NT2/D1 (cell line): ENCODE data around the gene AEBP1.

Experiments used
- DNase-seq: peaks from one replicate; pipeline ENCODE4 v3.0.0-alpha.2; 2011; ENCODE audit warnings: low read depth, low spot score
- H3K27me3 ChIP-seq: 2 replicates; pipeline ENCODE4 v1.6.0; 2011; ENCODE audit warnings: mild to moderate bottlenecking; ENCODE audit not compliant: insufficient read length, insufficient read depth
- H3K36me3 ChIP-seq: 2 replicates; pipeline ENCODE4 v1.6.1; 2011; ENCODE audit warnings: mild to moderate bottlenecking, low read length, mixed read lengths; ENCODE audit not compliant: insufficient read depth, insufficient read length
- H3K4me1 ChIP-seq: 2 replicates; pipeline ENCODE4 v1.5.1; 2011; ENCODE audit not compliant: insufficient read depth, insufficient read length
- H3K4me3 ChIP-seq: 2 replicates; pipeline ENCODE4 v1.5.1; 2011; ENCODE audit warnings: low read depth; ENCODE audit not compliant: insufficient read length
- H3K9ac ChIP-seq: 2 replicates; pipeline ENCODE4 v1.6.0; 2011; ENCODE audit warnings: low read depth; ENCODE audit not compliant: insufficient read length
- H3K9me3 ChIP-seq: 2 replicates; pipeline ENCODE4 v1.5.1; 2011; ENCODE audit warnings: mild to moderate bottlenecking, low read length; ENCODE audit not compliant: insufficient read depth
- SUZ12 ChIP-seq: IDR thresholded peaks from 2 replicates; pipeline ENCODE4 v1.6.1; 2011; ENCODE audit not compliant: insufficient read length, insufficient read depth; ENCODE audit errors: extremely low read depth
- YY1 ChIP-seq: IDR thresholded peaks from 2 replicates; pipeline ENCODE4 v1.6.1; 2011; ENCODE audit not compliant: insufficient read length, insufficient read depth
- ZNF274 ChIP-seq: IDR thresholded peaks from 2 replicates; pipeline ENCODE4 v1.6.1; 2011; ENCODE audit warnings: mild to moderate bottlenecking, low read depth, low read length

The AEBP1 gene

DNA sequence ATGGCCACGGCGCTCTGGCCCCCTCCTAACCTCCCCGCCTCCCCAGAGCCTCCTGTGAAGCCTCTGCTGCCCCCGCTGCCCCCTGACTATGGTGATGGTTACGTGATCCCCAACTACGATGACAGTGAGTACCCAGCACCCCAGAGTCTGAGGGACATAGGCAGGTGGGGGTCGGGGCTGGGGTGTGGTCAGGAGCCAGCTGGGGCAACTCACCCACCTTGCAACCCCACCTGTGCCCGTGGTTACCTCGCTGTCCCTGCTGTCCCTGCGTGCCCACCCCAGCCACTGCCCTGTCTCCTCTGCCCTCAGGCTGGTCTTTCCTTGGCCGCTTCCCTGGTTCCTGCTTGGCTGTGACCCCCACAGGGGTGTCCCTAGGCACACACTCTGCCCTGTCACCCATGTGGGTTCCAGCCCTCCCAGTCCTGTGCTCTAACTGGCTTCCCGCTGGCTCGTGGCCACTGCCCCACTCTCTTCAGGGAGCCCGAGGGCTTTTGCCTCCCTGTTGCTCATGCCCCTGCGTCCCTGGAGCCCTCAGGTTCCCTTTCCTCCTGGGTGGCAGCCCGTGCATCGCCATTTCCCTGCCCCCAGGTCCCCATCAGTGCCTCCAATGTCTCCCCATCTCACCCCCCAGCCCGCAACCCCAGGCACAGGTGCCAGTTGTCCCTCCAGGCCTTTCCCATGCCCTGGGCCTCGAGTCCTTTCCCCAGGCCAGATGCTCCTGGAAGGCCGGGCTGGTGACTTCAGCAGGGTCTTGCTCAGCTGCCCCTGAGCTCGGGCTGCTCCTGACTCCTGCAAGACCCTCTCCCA lies 4.0 kb downstream of the AEBP1 start:
- H3K9ac ChIP-seq, result no peak overlapping the region
- no peak for DNase-seq
- H3K27me3 ChIP-seq, result peaks cover 21% of the 10 kb centered on the region
- peaks cover 14% of the 10 kb centered on the region for H3K4me1 ChIP-seq
- H3K9me3 ChIP-seq, result no peaks in the 10 kb centered on the region
- peaks cover 72% of the 10 kb centered on the region for H3K36me3 ChIP-seq
- no peak overlapping the region for H3K4me3 ChIP-seq
- TF ChIP-seq SUZ12, result no peak
- no peak for TF ChIP-seq YY1
- TF ChIP-seq ZNF274, result no peak

DNA sequence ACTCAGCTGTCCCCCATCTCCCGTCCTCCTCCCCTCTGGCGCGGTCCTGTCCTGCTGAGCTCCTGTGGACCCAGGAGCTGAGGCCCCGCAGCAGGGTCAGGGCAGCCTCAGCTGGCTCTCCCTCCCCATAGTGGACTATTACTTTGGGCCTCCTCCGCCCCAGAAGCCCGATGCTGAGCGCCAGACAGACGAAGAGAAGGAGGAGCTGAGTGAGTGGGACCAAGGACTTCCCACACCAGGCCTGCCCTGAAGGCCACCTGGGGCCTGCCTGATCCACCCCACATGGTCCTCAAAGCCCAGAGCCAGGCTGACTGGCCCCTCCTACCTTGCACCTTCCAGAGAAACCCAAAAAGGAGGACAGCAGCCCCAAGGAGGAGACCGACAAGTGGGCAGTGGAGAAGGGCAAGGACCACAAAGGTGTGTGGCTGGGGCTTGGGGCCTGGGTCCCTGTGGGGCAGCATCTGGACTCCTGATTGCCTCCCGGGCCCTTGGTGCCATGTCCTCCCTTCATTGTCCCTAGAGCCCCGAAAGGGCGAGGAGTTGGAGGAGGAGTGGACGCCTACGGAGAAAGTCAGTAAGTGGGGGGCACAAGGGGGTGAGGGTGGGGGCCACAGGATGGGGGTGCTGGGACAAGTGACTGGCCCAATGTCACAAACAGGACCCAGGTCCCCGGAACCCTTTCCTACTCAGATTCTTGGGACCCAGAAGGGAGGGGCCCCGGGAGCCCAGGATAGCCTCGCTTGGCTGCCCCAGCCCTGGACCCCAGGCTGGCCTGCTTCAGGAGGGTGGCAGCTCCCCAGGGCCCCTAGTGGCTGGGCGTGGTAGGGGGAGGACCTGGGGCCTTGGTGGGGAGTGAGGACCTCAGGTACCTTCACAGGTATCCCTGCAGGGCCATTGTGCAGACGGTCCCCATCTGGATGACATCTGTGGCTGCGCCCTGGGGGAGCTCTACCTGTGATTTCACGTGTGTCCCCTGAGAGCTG lies 4.9 kb downstream of the AEBP1 start:
- H3K4me3 ChIP-seq, result no peak overlapping the region
- no peak for TF ChIP-seq SUZ12
- no peak for TF ChIP-seq YY1
- TF ChIP-seq ZNF274, result no peak
- H3K36me3 ChIP-seq, result peaks cover 78% of the 10 kb centered on the region
- no peak for DNase-seq
- H3K9ac ChIP-seq, result no peak overlapping the region
- H3K4me1 ChIP-seq, result peaks cover 10% of the 10 kb centered on the region
- no peaks in the 10 kb centered on the region for H3K9me3 ChIP-seq
- peaks cover 14% of the 10 kb centered on the region for H3K27me3 ChIP-seq

DNA sequence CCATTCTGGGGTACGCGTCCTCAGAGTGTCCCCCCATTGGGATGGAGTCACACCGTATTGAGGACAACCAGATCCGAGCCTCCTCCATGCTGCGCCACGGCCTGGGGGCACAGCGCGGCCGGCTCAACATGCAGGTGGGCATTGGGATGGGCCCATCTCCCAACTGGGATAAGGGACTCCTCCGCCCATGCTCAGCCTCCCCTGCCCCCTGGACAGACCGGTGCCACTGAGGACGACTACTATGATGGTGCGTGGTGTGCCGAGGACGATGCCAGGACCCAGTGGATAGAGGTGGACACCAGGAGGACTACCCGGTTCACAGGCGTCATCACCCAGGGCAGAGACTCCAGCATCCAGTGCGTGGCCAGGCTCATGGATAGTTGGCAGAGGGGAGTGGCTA lies 5.8 kb downstream of the AEBP1 start:
- H3K9ac ChIP-seq, result no peak overlapping the region
- H3K4me3 ChIP-seq, result no peak overlapping the region
- peaks cover 12% of the 10 kb centered on the region for H3K27me3 ChIP-seq
- H3K36me3 ChIP-seq, result peaks cover 88% of the 10 kb centered on the region
- TF ChIP-seq ZNF274 (no peak), YY1 (no peak), SUZ12 (no peak)
- H3K4me1 ChIP-seq, result peaks cover 9% of the 10 kb centered on the region
- no peak for DNase-seq
- no peaks in the 10 kb centered on the region for H3K9me3 ChIP-seq

DNA sequence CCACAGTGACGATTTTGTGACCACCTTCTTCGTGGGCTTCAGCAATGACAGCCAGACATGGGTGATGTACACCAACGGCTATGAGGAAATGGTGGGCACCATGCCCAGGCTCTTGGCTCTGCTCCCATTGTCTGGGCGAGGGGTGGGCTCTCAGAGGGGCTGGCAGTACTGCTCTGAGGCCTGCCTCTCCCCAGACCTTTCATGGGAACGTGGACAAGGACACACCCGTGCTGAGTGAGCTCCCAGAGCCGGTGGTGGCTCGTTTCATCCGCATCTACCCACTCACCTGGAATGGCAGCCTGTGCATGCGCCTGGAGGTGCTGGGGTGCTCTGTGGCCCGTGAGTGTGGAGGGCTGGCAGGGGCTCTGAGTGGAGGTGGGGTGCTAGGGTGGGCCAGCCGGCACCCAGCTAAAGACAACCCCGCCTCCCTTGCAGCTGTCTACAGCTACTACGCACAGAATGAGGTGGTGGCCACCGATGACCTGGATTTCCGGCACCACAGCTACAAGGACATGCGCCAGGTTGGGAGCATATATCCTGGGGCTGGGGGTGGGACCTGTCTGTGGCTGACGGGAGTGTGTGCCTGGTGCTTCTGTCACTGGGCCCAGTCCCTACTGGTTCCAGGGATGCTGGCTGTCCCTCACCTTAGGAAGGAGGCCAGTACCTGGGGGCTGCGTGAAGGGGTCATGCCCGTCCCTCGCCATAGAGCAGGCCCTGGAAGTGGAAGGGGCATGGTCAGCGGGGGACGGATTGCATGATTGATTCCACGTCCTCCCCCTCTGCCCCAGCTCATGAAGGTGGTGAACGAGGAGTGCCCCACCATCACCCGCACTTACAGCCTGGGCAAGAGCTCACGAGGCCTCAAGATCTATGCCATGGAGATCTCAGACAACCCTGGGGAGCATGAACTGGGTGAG lies 6.8 kb downstream of the AEBP1 start:
- no peak for DNase-seq
- Histone ChIP-seq H3K4me1 (peaks cover 3% of the 10 kb centered on the region), H3K9me3 (no peaks in the 10 kb centered on the region), H3K27me3 (peaks cover 4% of the 10 kb centered on the region), H3K9ac (no peak overlapping the region), H3K36me3 (peaks cover 96% of the 10 kb centered on the region), H3K4me3 (no peak overlapping the region)
- TF ChIP-seq SUZ12 (no peak), YY1 (no peak), ZNF274 (no peak)

DNA sequence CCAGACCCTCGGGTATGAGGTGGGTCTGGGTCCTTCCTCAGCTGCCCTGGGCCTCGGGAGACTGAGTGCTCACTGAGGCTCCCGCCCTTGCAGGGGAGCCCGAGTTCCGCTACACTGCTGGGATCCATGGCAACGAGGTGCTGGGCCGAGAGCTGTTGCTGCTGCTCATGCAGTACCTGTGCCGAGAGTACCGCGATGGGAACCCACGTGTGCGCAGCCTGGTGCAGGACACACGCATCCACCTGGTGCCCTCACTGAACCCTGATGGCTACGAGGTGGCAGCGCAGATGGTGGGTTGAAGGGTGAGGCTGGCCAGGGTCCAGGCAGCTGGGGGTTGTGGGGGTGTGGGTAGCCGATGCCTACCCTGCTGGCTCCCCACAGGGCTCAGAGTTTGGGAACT lies 7.6 kb downstream of the AEBP1 start:
- H3K27me3 ChIP-seq, result no peaks in the 10 kb centered on the region
- no peak overlapping the region for H3K4me3 ChIP-seq
- H3K9me3 ChIP-seq, result no peaks in the 10 kb centered on the region
- H3K36me3 ChIP-seq, result peaks cover 96% of the 10 kb centered on the region
- TF ChIP-seq ZNF274 (no peak), YY1 (no peak), SUZ12 (no peak)
- no peak overlapping the region for H3K9ac ChIP-seq
- no peak for DNase-seq
- peaks cover 3% of the 10 kb centered on the region for H3K4me1 ChIP-seq

DNA sequence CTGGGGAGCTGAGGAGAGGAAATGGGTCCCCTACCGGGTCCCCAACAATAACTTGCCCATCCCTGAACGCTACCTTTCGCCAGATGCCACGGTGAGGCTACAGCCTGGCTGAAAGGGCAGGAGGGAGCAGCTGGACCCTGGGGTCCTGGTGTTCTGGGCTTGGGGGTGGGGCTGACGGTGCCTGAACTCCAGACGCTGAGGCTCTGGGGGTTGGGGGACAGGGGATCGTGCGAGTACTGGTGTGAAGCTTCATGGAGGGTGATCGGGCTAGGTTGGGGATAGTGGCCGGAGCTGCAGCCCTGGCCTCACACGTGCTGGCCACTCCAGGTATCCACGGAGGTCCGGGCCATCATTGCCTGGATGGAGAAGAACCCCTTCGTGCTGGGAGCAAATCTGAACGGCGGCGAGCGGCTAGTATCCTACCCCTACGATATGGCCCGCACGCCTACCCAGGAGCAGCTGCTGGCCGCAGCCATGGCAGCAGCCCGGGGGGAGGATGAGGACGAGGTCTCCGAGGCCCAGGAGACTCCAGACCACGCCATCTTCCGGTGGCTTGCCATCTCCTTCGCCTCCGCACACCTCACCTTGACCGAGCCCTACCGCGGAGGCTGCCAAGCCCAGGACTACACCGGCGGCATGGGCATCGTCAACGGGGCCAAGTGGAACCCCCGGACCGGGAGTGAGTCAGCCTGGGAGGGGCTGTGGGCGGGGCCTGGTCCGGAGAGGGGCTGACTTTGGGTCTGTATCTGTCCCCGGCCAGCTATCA lies 8.3 kb downstream of the AEBP1 start:
- DNase-seq, result no peak

More for the DNA sequence above, 8.3 kb downstream of the AEBP1 start:
- Histone ChIP-seq H3K36me3 (peaks cover 97% of the 10 kb centered on the region), H3K9me3 (no peaks in the 10 kb centered on the region), H3K27me3 (no peaks in the 10 kb centered on the region), H3K4me3 (no peak overlapping the region), H3K9ac (no peak overlapping the region), H3K4me1 (peaks cover 3% of the 10 kb centered on the region)
- no peak for TF ChIP-seq YY1
- no peak for TF ChIP-seq SUZ12
- TF ChIP-seq ZNF274, result no peak
